Astrocyte of the spinal cord (primary cell): ENCODE data around the gene PLEKHJ1.

ENCODE experiments used
- DNase-seq: peaks from one replicate; pipeline ENCODE4 v3.0.0; 2011; ENCODE audit warnings: low read depth, low spot score
- H3K4me3 ChIP-seq: 2 replicates; pipeline ENCODE4 v1.5.1; 2011; ENCODE audit warnings: low read depth, mild to moderate bottlenecking, low read length, moderate library complexity
- CTCF ChIP-seq: IDR thresholded peaks from 2 replicates; pipeline ENCODE4 v1.5.1; 2012; ENCODE audit warnings: low read depth, mild to moderate bottlenecking, low read length, inconsistent platforms
- in situ Hi-C: cut with HindIII; loops from 2 replicates; pipeline ENCODE4 v1.10.0; 2017; ENCODE audit warnings: low sequenced_read_pairs

The PLEKHJ1 gene

GRCh38 chr19:2225415-2226050 is 10.6 kb downstream of the PLEKHJ1 start:
- DNase-seq, result no peak
- TF ChIP-seq CTCF, result no peak
- in situ Hi-C loops, result no loop called here

GRCh38 chr19:2224754-2225349 is 11.3 kb downstream of the PLEKHJ1 start:
- no peak overlapping the region for H3K4me3 ChIP-seq
- in situ Hi-C loops, result no loop called here
- no peak for DNase-seq
- no peak for TF ChIP-seq CTCF

More at GRCh38 chr19:2225415-2226050, 10.6 kb downstream of the PLEKHJ1 start:
- no peak overlapping the region for H3K4me3 ChIP-seq

GRCh38 chr19:2223959-2224358 is 12.2 kb downstream of the PLEKHJ1 start:
- in situ Hi-C loops, result no loop called here
- no peak for TF ChIP-seq CTCF
- H3K4me3 ChIP-seq, result no peak overlapping the region
- DNase-seq, result no peak

GRCh38 chr19:2223391-2223790 is 12.7 kb downstream of the PLEKHJ1 start:
- DNase-seq, result no peak
- in situ Hi-C loops, result no loop called here
- TF ChIP-seq CTCF, result no peak
- H3K4me3 ChIP-seq, result no peak overlapping the region

- peak; percentile 38 for TF ChIP-seq CTCF
- DNase-seq, result no peak
- H3K4me3 ChIP-seq, result no peak overlapping the region
Observed at GRCh38 chr19:2221918-2222317, 14.2 kb downstream of the PLEKHJ1 start.

GRCh38 chr19:2221250-2221831 is 14.8 kb downstream of the PLEKHJ1 start:
- in situ Hi-C loops, result no loop called here
- no peak overlapping the region for H3K4me3 ChIP-seq
- no peak for TF ChIP-seq CTCF
- DNase-seq, result peak; percentile 33

More at GRCh38 chr19:2221918-2222317, 14.2 kb downstream of the PLEKHJ1 start:
- in situ Hi-C loops, result no loop called here
